Measurements from ENCODE around the gene PTPRN2. TPM values are rescaled to one million over a fixed set of nuclear protein-coding genes. Genes with fewer than 3 reads are reported as not detected.

Gene PTPRN2
- total RNA-seq, 1 experiment from 2014 or later: 1.1 TPM

GRCh38 chr7:158054611-158055010 lies 533.0 kb downstream of the PTPRN2 start:
- TF ChIP-seq TCF7L2 (IDR thresholded peaks at IDR 0.05; ENCODE audit: low read depth, low read length) (no peak), SIN3A (IDR thresholded peaks at IDR 0.05; ENCODE audit: borderline replicate concordance, insufficient read depth, low read depth, low read length) (no peak), POLR2AphosphoS5 (IDR thresholded peaks at IDR 0.05; ENCODE audit: low read depth, low read length) (no peak), REST (IDR thresholded peaks at IDR 0.05; ENCODE audit: insufficient read depth in 1 of 2, low read depth in 2 of 2, low read length in 1 of 2) (no peak), CTCF (IDR thresholded peaks at IDR 0.05) (no peak)
- intact Hi-C loops (cut with micrococcal nuclease; ENCODE audit: unreplicated experiment): loop anchor here (2.0 kb wide), 2 partner anchors 174 to 300 kb away; no protein-coding TSS in a partner anchor
- no peak for ATAC-seq

GRCh38 chr7:158054081-158054480 lies 533.5 kb downstream of the PTPRN2 start:
- POLR2A ChIA-PET: no interaction called here
- in situ Hi-C loops (cut with HindIII; ENCODE audit: low pct_unique_long_range_greater_than_20kb, low sequenced_read_pairs) (no loop called here), intact Hi-C loops (cut with micrococcal nuclease; ENCODE audit: unreplicated experiment) (loop anchor here (2.0 kb wide), 2 partner anchors 175 to 301 kb away; no protein-coding TSS in a partner anchor)
- no peak overlapping the region for H3K4me3 ChIP-seq (ENCODE audit: low read depth in 2 of 2, low read length in 2 of 2)
- H3K4me1 ChIP-seq (ENCODE audit: control insufficient read depth, insufficient read depth, low read length): no peaks in the 10 kb centered on the region
- DNase-seq (ENCODE audit: low read depth, low spot score) (no peak), ATAC-seq (no peak)
- H3K27ac ChIP-seq (ENCODE audit: low read length): no peak overlapping the region
- CTCF ChIA-PET: no interaction called here
- peaks cover 11% of the 10 kb centered on the region for H3K27me3 ChIP-seq (ENCODE audit: control insufficient read depth, insufficient read depth, low read length)
- TF ChIP-seq SIN3A (IDR thresholded peaks at IDR 0.05; ENCODE audit: borderline replicate concordance, insufficient read depth, low read depth, low read length): no peak
- no peak for TF ChIP-seq TCF7L2 (IDR thresholded peaks at IDR 0.05; ENCODE audit: low read depth, low read length)
- TF ChIP-seq CTCF (IDR thresholded peaks at IDR 0.05): no peak
- TF ChIP-seq POLR2AphosphoS5 (IDR thresholded peaks at IDR 0.05; ENCODE audit: low read depth, low read length): no peak
- TF ChIP-seq REST (IDR thresholded peaks at IDR 0.05; ENCODE audit: insufficient read depth in 1 of 2, low read depth in 2 of 2, low read length in 1 of 2): no peak
- BruUV-seq (replicated peaks): no TSS peak
- H3K36me3 ChIP-seq (ENCODE audit: control insufficient read depth, insufficient read depth, low read length): no peaks in the 10 kb centered on the region
- H3K9me3 ChIP-seq (ENCODE audit: control insufficient read depth, insufficient read depth, low read depth, low read length): no peaks in the 10 kb centered on the region

More at GRCh38 chr7:158054611-158055010, 533.0 kb downstream of the PTPRN2 start:
- Histone ChIP-seq H3K36me3 (ENCODE audit: control insufficient read depth, insufficient read depth, low read length) (no peaks in the 10 kb centered on the region), H3K9me3 (ENCODE audit: control insufficient read depth, insufficient read depth, low read depth, low read length) (no peaks in the 10 kb centered on the region), H3K4me1 (ENCODE audit: control insufficient read depth, insufficient read depth, low read length) (no peaks in the 10 kb centered on the region), H3K27me3 (ENCODE audit: control insufficient read depth, insufficient read depth, low read length) (peaks cover 11% of the 10 kb centered on the region), H3K27ac (ENCODE audit: low read length) (no peak overlapping the region), H3K4me3 (ENCODE audit: low read depth in 2 of 2, low read length in 2 of 2) (no peak overlapping the region)
- ChIA-PET POLR2A (no interaction called here), CTCF (no interaction called here)
- DNase-seq (ENCODE audit: low read depth, low spot score): no peak
- BruUV-seq (replicated peaks): no TSS peak
- in situ Hi-C loops (cut with HindIII; ENCODE audit: low pct_unique_long_range_greater_than_20kb, low sequenced_read_pairs): no loop called here
